ENCODE data around the gene BAD.

Gene BAD

DNA sequence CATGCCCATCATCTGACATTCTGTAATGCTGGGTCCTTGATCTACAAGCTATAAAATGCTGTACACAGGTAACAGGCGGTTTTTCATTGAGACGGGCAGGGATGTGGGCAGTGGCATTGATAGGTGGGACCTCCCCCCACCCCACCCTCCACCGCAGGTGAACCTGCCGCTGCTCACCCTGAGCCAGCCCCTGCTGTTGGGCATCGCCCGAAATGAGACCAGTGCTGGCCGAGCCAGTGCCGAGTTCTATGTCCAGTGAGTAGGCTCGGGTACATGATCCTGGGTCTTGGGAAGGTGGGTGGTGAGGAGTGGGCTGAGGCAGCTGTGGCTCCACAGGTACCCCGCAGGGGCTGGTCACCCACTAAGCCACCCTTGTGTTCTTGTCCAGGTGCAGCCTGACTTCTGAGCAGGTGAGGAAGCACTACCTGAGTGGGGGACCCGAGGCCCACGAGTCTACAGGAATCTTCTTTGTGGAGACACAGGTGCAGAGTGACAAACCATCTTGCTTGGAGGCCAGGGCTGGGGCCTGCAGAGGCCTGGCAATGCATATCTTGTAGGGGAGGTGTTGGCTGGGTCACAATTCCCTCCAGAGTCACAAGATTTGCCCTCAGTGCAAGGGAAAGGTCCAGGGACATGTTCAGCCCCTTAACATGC is 55.2 kb downstream of the BAD start:
- no peak for DNase-seq (ENCODE audit: low read depth, low spot score)

GRCh38 chr11:64227405-64227956 is 57.0 kb downstream of the BAD start:
- no peak for DNase-seq (ENCODE audit: low read depth, low spot score)

DNA sequence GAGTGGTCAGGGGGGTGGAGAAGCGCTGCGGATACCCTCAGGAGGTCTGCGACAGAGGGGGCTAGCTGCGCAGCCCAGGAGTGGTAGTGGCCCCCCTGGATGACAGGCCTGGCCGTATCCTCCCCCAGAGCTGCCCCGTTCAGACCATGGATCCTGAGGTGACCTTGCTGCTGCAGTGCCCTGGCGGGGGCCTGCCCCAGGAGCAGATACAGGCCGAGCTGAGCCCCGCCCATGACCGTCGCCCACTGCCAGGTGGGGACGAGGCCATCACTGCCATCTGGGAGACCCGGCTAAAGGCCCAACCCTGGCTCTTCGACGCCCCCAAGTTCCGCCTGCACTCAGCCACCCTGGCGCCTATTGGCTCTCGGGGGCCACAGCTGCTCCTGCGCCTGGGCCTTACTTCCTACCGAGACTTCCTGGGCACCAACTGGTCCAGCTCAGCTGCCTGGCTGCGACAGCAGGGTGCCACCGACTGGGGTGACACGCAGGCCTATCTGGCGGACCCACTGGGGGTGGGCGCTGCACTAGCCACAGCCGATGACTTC is 57.9 kb downstream of the BAD start:
- no peak for DNase-seq (ENCODE audit: low read depth, low spot score)

DNA sequence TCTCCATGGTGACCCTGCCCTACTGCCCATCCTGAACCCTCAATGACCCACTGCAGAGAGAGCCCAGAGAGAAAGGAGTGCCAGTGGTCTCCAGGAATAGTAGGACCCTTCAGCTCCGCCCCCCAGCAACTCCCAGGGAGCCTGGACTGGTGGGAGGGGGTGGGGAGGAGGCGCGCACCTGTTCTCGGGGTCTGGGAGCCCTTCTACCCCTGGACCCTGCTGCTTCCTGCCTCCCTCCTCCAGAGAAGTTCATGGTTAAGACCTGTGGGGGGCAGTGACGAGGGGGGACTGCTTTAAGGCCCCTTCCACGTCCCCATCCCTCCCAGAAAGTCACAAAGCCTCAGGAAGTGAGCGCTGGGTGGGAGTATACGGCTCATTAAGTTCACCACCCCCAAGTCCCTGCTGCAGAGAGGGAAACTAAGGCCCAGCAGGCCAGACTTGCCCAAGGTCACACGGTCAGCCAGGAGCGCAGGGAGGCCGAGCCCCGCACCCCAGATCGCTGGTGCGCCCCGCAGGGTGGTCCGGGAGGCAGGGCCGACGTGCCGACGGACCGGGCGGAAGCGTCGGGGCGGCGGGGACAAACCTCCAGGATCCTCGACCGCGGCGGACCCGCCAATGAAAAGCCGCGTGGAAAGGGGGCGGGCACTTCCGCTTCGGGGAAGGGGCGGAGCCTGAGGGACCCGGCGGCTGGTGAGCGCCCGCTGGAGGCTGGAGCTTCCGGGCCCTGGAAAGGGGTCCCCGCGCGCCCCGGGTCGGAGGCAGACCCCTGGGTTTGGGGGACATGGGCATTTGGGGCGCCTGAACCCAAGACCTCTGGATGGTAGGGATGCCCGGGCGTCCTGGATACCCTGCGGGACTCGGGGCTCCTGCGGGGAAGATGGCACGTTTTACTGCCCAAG is 58.6 kb downstream of the BAD start, which contains the start of the genes NUDT22 and TRPT1:
TSS of gene NUDT22 (plus strand) at position 667 of the 899 bp plus-strand sequence. CDS start 379 bp downstream, outside the sequence.
TSS of gene TRPT1 (minus strand) at position 579 of the 899 bp plus-strand sequence. CDS start at position 253, 326 bp downstream.
- no peak for DNase-seq (ENCODE audit: low read depth, low spot score)

GRCh38 chr11:64224891-64225607 is 59.4 kb downstream of the BAD start:
- no peak for DNase-seq (ENCODE audit: low read depth, low spot score)

GRCh38 chr11:64224151-64224890 is 60.1 kb downstream of the BAD start:
- DNase-seq (ENCODE audit: low read depth, low spot score), result no peak

DNA sequence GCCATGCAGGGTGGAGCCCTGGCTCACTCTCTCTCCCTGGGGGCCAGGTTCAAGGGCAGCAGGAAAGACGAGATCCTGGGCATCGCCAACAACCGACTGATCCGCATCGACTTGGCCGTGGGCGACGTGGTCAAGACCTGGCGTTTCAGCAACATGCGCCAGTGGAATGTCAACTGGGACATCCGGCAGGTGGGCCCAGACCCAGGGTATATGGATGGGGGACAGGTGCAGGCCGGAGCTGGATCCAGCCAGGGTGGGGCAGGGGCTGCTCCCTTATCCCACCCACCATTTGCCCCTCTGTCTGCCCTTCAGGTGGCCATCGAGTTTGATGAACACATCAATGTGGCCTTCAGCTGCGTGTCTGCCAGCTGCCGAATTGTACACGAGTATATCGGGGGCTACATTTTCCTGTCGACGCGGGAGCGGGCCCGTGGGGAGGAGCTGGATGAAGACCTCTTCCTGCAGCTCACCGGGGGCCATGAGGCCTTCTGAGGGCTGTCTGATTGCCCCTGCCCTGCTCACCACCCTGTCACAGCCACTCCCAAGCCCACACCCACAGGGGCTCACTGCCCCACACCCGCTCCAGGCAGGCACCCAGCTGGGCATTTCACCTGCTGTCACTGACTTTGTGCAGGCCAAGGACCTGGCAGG is 61.3 kb downstream of the BAD start:
- no peak for DNase-seq (ENCODE audit: low read depth, low spot score)

GRCh38 chr11:64222651-64223000 is 61.8 kb downstream of the BAD start:
- no peak for DNase-seq (ENCODE audit: low read depth, low spot score)

DNA sequence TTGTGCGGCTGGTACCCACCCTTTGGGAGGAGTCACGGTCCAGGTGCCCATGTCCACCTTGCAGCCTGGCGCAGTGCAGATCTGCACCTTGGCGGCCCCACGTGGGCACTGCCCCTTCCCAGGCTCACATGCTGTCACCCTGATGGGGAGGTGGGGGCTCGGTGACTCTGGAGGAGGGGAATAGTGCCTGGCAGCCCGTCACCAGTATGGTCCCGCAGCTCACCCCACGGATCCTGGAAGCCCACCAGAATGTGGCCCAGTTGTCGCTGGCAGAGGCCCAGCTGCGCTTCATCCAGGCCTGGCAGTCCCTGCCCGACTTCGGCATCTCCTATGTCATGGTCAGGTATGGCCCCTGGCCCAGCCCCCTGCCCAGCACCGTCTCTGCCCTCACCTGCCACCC is 63.7 kb downstream of the BAD start:
- no peak for DNase-seq (ENCODE audit: low read depth, low spot score)

DNA sequence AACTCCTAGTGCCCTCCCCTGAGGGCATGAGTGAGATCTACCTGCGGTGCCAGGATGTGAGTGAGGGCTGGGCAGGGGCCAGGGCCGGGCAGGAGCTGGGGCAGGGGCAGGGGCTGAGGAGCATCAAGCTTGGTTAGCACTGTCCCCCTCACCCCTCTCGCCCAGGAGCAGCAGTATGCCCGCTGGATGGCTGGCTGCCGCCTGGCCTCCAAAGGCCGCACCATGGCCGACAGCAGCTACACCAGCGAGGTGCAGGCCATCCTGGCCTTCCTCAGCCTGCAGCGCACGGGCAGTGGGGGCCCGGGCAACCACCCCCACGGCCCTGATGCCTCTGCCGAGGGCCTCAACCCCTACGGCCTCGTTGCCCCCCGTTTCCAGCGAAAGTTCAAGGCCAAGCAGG is 64.2 kb downstream of the BAD start:
- DNase-seq (ENCODE audit: low read depth, low spot score), result no peak
